ENCODE measurements around the gene FGD4. TPM values are rescaled to one million over a fixed set of nuclear protein-coding genes. Genes with fewer than 3 reads are reported as not detected.

Gene FGD4
- total and polyA plus RNA-seq, 2 of the 4 experiments (the other 2 are of a cell fraction): 2.1 to 8.8 TPM

GRCh38 chr12:32583534-32583933 is 184.2 kb downstream of the FGD4 start:
- Histone ChIP-seq H3K9me3 (ENCODE audit: control insufficient read depth, insufficient read depth, low read length) (no peaks in the 10 kb centered on the region), H3K18ac (ENCODE audit: low read depth, low read length) (no peak overlapping the region; the same call in 1 of the 2 replicates), H4K8ac (ENCODE audit: low read depth in 2 of 2, low read length in 2 of 2) (0 out of 4 replicates have a peak overlapping the region, but pooled peaks of 1 of the 2 experiments have one; percentile 24), H3K14ac (replicated peaks; ENCODE audit: low read depth, low read length) (0 out of 2 replicates have a peak overlapping the region, but pooled peaks have one; percentile 20), H3K4ac (ENCODE audit: low read depth, low read length) (no peak overlapping the region; the same call in 1 of the 2 replicates), H2AK9ac (replicated peaks; ENCODE audit: low read depth, low read length, poor library complexity) (no peak overlapping the region), H3K79me1 (ENCODE audit: low read depth in 1 of 2, low read length in 2 of 2) (peaks cover 5 to 46% of the 10 kb centered on the region in 2 experiments; a peak in 3 of 4 replicates), H4K91ac (ENCODE audit: insufficient read depth, low read depth, low read length) (no peak overlapping the region), H3K4me3 (ENCODE audit: insufficient read depth, low read depth, low read length) (no peak overlapping the region), H3K27me3 (ENCODE audit: control insufficient read depth, insufficient read depth, low read length) (no peaks in the 10 kb centered on the region), H3K36me3 (ENCODE audit: control insufficient read depth, insufficient read depth, low read length) (peaks cover 6% of the 10 kb centered on the region; the same call in 1 of the 2 replicates), H4K5ac (ENCODE audit: low read depth, low read length) (no peak overlapping the region), H3K4me2 (ENCODE audit: low read depth, low read length) (peak overlapping the region; percentile 26; the same call in 1 of the 2 replicates), H2AFZ (replicated peaks; ENCODE audit: low read length, poor library complexity) (no peak overlapping the region), H4K20me1 (ENCODE audit: insufficient read depth, low read length) (peaks cover 15% of the 10 kb centered on the region; the same call in 1 of the 2 replicates), H2BK15ac (ENCODE audit: low read depth, low read length) (no peak overlapping the region), H3K9ac (ENCODE audit: low read depth, low read length) (no peak overlapping the region; the same call in 1 of the 2 replicates), H2BK120ac (ENCODE audit: low read depth, low read length) (peak overlapping the region; percentile 21; the same call in 1 of the 2 replicates), H3K9me1 (ENCODE audit: insufficient read depth, low read length) (peaks cover 25% of the 10 kb centered on the region), H2BK5ac (ENCODE audit: low read depth, low read length, poor library complexity, severe bottlenecking) (peak overlapping the region; percentile 77), H3K27ac (ENCODE audit: insufficient read depth, low read length) (no peak overlapping the region; the same call in 1 of the 2 replicates), H3K23ac (ENCODE audit: low read depth, low read length) (no peak overlapping the region), H3K56ac (ENCODE audit: extremely low read depth, insufficient read depth, low read length) (no peak overlapping the region), H2BK20ac (ENCODE audit: low read depth, low read length) (no peak overlapping the region), H2AK5ac (ENCODE audit: low read depth, low read length) (peak overlapping the region; percentile 45; the same call in 1 of the 2 replicates), H3K4me1 (ENCODE audit: control insufficient read depth, insufficient read depth, low read length) (peaks cover 11% of the 10 kb centered on the region)
- dilution Hi-C loops (cut with HindIII; ENCODE audit: low sequenced_read_pairs, unreplicated experiment): no loop called here
- ATAC-seq (ENCODE audit: low read depth) (peak; percentile 92), DNase-seq (peak; percentile 78)
- no CpG with 5 or more reads among the region's 1 CpG for WGBS, 2 experiments (ENCODE audit: extremely low coverage in 2 of 2, insufficient read length in 1 of 2)
- BruUV-seq (replicated peaks): no TSS peak
- in situ Hi-C loops (cut with MboI; ENCODE audit: low sequenced_read_pairs): no loop called here
- POLR2A ChIA-PET (ENCODE audit: unreplicated experiment): no interaction called here
- CTCF ChIA-PET: no interaction called here
- TF ChIP-seq FOS (IDR thresholded peaks at IDR 0.05; ENCODE audit: low read depth, low read length): peak; percentile 79
- TF ChIP-seq RAD21 (IDR thresholded peaks at IDR 0.05; ENCODE audit: low read length): no peak
- peak; percentile 27; the same call in 1 of the 2 replicates for TF ChIP-seq CEBPB (IDR thresholded peaks at IDR 0.05; ENCODE audit: low read depth, low read length)
- no peak for TF ChIP-seq RFX5 (IDR thresholded peaks at IDR 0.05; ENCODE audit: low read depth, low read length)
- intact Hi-C loops (cut with micrococcal nuclease): loop anchor here (2.0 kb wide), 1 partner anchor 15 kb away; no protein-coding TSS in a partner anchor

All from IMR-90 (cell line).